SK-N-MC (cell line): ENCODE results near the gene CREB3L4.

Experiments
- EZH2 ChIP-seq: fragments of 200-600 bp; sonication (generic); IDR thresholded peaks from one replicate; pipeline ENCODE4 v1.6.1; 2017; ENCODE audit warnings: antibody characterized with exemption
- POLR2AphosphoS5 ChIP-seq: IDR thresholded peaks from 2 replicates; pipeline ENCODE4 v1.6.1; 2012; ENCODE audit warnings: mild to moderate bottlenecking, low read depth, low read length, borderline replicate concordance

GRCh38 chr1:153959454-153959853, 8.2 kb upstream of the CREB3L4 start:
- TF ChIP-seq POLR2AphosphoS5 (no peak), EZH2 (no peak)
